ENCODE measurements around the gene MARK2.

DNA sequence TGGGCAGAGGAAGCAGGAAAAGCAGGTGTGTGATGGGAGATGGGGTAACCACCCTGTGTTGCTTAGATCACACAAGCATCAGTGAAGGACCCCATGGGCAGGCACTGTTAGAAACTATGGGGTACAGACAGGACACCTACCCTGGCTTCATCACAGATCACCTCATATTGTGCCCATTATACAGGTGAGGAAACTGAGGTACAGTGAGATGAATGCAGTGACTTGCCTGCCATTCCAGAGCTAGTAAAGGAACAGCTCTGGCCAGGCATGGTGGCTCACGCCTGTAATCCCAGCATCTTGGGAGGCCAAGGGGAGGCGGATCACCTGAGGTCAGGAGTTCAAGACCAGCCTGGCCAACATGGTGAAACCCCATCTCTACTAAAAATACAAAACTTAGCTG lies 5.9 kb upstream of the MARK2 start:
- TF ChIP-seq, protein P1, sequence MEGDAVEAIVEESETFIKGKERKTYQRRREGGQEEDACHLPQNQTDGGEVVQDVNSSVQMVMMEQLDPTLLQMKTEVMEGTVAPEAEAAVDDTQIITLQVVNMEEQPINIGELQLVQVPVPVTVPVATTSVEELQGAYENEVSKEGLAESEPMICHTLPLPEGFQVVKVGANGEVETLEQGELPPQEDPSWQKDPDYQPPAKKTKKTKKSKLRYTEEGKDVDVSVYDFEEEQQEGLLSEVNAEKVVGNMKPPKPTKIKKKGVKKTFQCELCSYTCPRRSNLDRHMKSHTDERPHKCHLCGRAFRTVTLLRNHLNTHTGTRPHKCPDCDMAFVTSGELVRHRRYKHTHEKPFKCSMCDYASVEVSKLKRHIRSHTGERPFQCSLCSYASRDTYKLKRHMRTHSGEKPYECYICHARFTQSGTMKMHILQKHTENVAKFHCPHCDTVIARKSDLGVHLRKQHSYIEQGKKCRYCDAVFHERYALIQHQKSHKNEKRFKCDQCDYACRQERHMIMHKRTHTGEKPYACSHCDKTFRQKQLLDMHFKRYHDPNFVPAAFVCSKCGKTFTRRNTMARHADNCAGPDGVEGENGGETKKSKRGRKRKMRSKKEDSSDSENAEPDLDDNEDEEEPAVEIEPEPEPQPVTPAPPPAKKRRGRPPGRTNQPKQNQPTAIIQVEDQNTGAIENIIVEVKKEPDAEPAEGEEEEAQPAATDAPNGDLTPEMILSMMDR (optimal IDR thresholded peaks at IDR 0.05 in 1 of 3, IDR thresholded peaks at IDR 0.05 in 1 of 3, conservative IDR thresholded peaks at IDR 0.05 in 1 of 3; ENCODE audit: extremely low read depth in 1 of 3, insufficient read depth in 2 of 3, low read length in 3 of 3): no peak
- TF ChIP-seq EZH2 (IDR thresholded peaks at IDR 0.05; ENCODE audit: low read length): no peak

All from keratinocyte (primary cell).